Activated CD4-positive, alpha-beta memory T cell treated with anti-CD3 and anti-CD28 coated beads for 36 hours (primary cell): ENCODE measurements around the gene KDF1. TPM values are rescaled to one million over a fixed set of nuclear protein-coding genes. Genes with fewer than 3 reads are reported as not detected.

Experiments
- CTCF ChIA-PET: fragments of 350-600 bp; sonication (Branson Sonifier 250); formaldehyde crosslinking; loops from one replicate; lab custom pipeline; 2021; ENCODE audit warnings: antibody characterized with exemption, inconsistent platforms; lab: Charles Lee
- POLR2A ChIA-PET: fragments of 350-600 bp; sonication (Branson Sonifier 250); formaldehyde crosslinking; loops from one replicate; lab custom pipeline; 2021; ENCODE audit warnings: antibody characterized with exemption; lab: Charles Lee
- DNase-seq: peaks from one replicate; pipeline ENCODE4 v3.0.0-alpha.2; 2020
- H3K27ac Mint-ChIP-seq: one replicate; pipeline ENCODE4 v1.8.0; 2021; ENCODE audit warnings: mixed read lengths
- H3K27me3 Mint-ChIP-seq: one replicate; pipeline ENCODE4 v1.8.0; 2021; ENCODE audit warnings: mixed read lengths
- H3K36me3 Mint-ChIP-seq: one replicate; pipeline ENCODE4 v1.8.0; 2021; ENCODE audit warnings: mixed read lengths
- H3K4me1 Mint-ChIP-seq: one replicate; pipeline ENCODE4 v1.8.0; 2021; ENCODE audit warnings: low read depth, mixed read lengths
- H3K4me3 Mint-ChIP-seq: one replicate; pipeline ENCODE4 v1.8.0; 2021; ENCODE audit warnings: mild to moderate bottlenecking, mixed read lengths
- H3K9me3 Mint-ChIP-seq: one replicate; pipeline ENCODE4 v1.8.0; 2021; ENCODE audit warnings: mixed read lengths
- intact Hi-C: fragments of 100-400 bp; cut with micrococcal nuclease; formaldehyde crosslinking; loops from one replicate; pipeline ENCODE4 v1.15.1; 2023
- total RNA-seq, 2 experiments: library from RNA; stranded (reverse); gene quantifications; one replicate each; pipeline ENCODE4 v1.2.3, GENCODE V29; 2021

KDF1 gene
- total RNA-seq, 2 experiments from 2014 or later = not detected

- peaks cover 10% of the 10 kb centered on the region for H3K27me3 Mint-ChIP-seq
- H3K9me3 Mint-ChIP-seq = no peaks in the 10 kb centered on the region
- intact Hi-C loops = no loop called here
- H3K4me3 Mint-ChIP-seq = no peak overlapping the region
- no peak overlapping the region for H3K27ac Mint-ChIP-seq
- H3K36me3 Mint-ChIP-seq = no peaks in the 10 kb centered on the region
- no peak for DNase-seq
- CTCF ChIA-PET = no interaction called here
- no peaks in the 10 kb centered on the region for H3K4me1 Mint-ChIP-seq
- POLR2A ChIA-PET = no interaction called here
Observed at GRCh38 chr1:26970810-26971209, 10.5 kb upstream of the KDF1 start.

GRCh38 chr1:26965628-26966027 is 5.4 kb upstream of the KDF1 start:
- H3K27me3 Mint-ChIP-seq = peaks cover 18% of the 10 kb centered on the region
- H3K9me3 Mint-ChIP-seq = no peaks in the 10 kb centered on the region
- intact Hi-C loops = no loop called here
- H3K36me3 Mint-ChIP-seq = no peaks in the 10 kb centered on the region
- H3K4me1 Mint-ChIP-seq = peaks cover 1% of the 10 kb centered on the region
- no peak overlapping the region for H3K4me3 Mint-ChIP-seq
- no peak overlapping the region for H3K27ac Mint-ChIP-seq
- no peak for DNase-seq
- ChIA-PET POLR2A (no interaction called here), CTCF (no interaction called here)

GRCh38 chr1:26965213-26965612 is 4.9 kb upstream of the KDF1 start:
- H3K9me3 Mint-ChIP-seq = no peaks in the 10 kb centered on the region
- H3K36me3 Mint-ChIP-seq = no peaks in the 10 kb centered on the region
- CTCF ChIA-PET = no interaction called here
- H3K27me3 Mint-ChIP-seq = peaks cover 18% of the 10 kb centered on the region
- H3K4me3 Mint-ChIP-seq = no peak overlapping the region
- POLR2A ChIA-PET = no interaction called here
- intact Hi-C loops = no loop called here
- no peak for DNase-seq
- peaks cover 4% of the 10 kb centered on the region for H3K4me1 Mint-ChIP-seq
- no peak overlapping the region for H3K27ac Mint-ChIP-seq

GRCh38 chr1:26961826-26962225 is 1.6 kb upstream of the KDF1 start:
- H3K4me1 Mint-ChIP-seq = peaks cover 4% of the 10 kb centered on the region
- H3K4me3 Mint-ChIP-seq = no peak overlapping the region
- no peak for DNase-seq
- H3K9me3 Mint-ChIP-seq = no peaks in the 10 kb centered on the region
- H3K27ac Mint-ChIP-seq = no peak overlapping the region
- H3K36me3 Mint-ChIP-seq = no peaks in the 10 kb centered on the region
- intact Hi-C loops = no loop called here
- peaks cover 23% of the 10 kb centered on the region for H3K27me3 Mint-ChIP-seq
- CTCF ChIA-PET = no interaction called here
- POLR2A ChIA-PET = no interaction called here

GRCh38 chr1:26960625-26960966 is 328 bp upstream of the KDF1 start:
- intact Hi-C loops = no loop called here
- CTCF ChIA-PET = interaction anchor here (0.8 to 1.0 kb wide), 2 partner anchors 18 to 25 kb away, joined by 3 to 4 read pairs; no protein-coding TSS in a partner anchor
- Mint-ChIP-seq H3K27ac (no peak overlapping the region), H3K36me3 (peaks cover 1% of the 10 kb centered on the region), H3K9me3 (peaks cover 3% of the 10 kb centered on the region), H3K4me3 (peak overlapping the region; percentile 68), H3K27me3 (peaks cover 15% of the 10 kb centered on the region), H3K4me1 (peaks cover 4% of the 10 kb centered on the region)
- POLR2A ChIA-PET = interaction anchor here (1.0 kb wide), 1 partner anchor 38 kb away, joined by 3 read pairs; no protein-coding TSS in a partner anchor
- DNase-seq = no peak

- CTCF ChIA-PET = no interaction called here
- Mint-ChIP-seq H3K4me3 (no peak overlapping the region), H3K4me1 (peaks cover 4% of the 10 kb centered on the region), H3K27me3 (peaks cover 13% of the 10 kb centered on the region), H3K36me3 (peaks cover 1% of the 10 kb centered on the region), H3K27ac (no peak overlapping the region), H3K9me3 (peaks cover 3% of the 10 kb centered on the region)
- DNase-seq = no peak
- intact Hi-C loops = no loop called here
- POLR2A ChIA-PET = no interaction called here
Observed at GRCh38 chr1:26959270-26959669, 998 bp downstream of the KDF1 start.

- Mint-ChIP-seq H3K27me3 (peaks cover 11% of the 10 kb centered on the region), H3K4me3 (no peak overlapping the region), H3K36me3 (peaks cover 3% of the 10 kb centered on the region), H3K9me3 (peaks cover 3% of the 10 kb centered on the region), H3K4me1 (peaks cover 4% of the 10 kb centered on the region), H3K27ac (no peak overlapping the region)
- intact Hi-C loops = no loop called here
- DNase-seq = no peak
- ChIA-PET POLR2A (no interaction called here), CTCF (interaction anchor here (0.6 kb wide), 1 partner anchor 468 kb away, joined by 3 read pairs; no protein-coding TSS in a partner anchor)
Observed at GRCh38 chr1:26957306-26957705, 3.0 kb downstream of the KDF1 start.

- Mint-ChIP-seq H3K36me3 (peaks cover 3% of the 10 kb centered on the region), H3K4me3 (no peak overlapping the region), H3K27me3 (peaks cover 11% of the 10 kb centered on the region), H3K9me3 (peaks cover 3% of the 10 kb centered on the region), H3K4me1 (peaks cover 4% of the 10 kb centered on the region), H3K27ac (no peak overlapping the region)
- ChIA-PET CTCF (no interaction called here), POLR2A (no interaction called here)
- intact Hi-C loops = no loop called here
- DNase-seq = no peak
Observed at GRCh38 chr1:26956321-26956720, 3.9 kb downstream of the KDF1 start.

- Mint-ChIP-seq H3K4me3 (no peak overlapping the region), H3K4me1 (no peaks in the 10 kb centered on the region), H3K27me3 (no peaks in the 10 kb centered on the region), H3K36me3 (peaks cover 3% of the 10 kb centered on the region), H3K9me3 (peaks cover 3% of the 10 kb centered on the region), H3K27ac (no peak overlapping the region)
- CTCF ChIA-PET = no interaction called here
- POLR2A ChIA-PET = no interaction called here
- intact Hi-C loops = no loop called here
- no peak for DNase-seq
Observed at GRCh38 chr1:26953374-26953773, 6.9 kb downstream of the KDF1 start.

GRCh38 chr1:26951821-26952497 is 8.3 kb downstream of the KDF1 start:
- H3K27ac Mint-ChIP-seq = no peak overlapping the region
- intact Hi-C loops = no loop called here
- POLR2A ChIA-PET = no interaction called here
- H3K36me3 Mint-ChIP-seq = peaks cover 3% of the 10 kb centered on the region
- peaks cover 3% of the 10 kb centered on the region for H3K9me3 Mint-ChIP-seq
- CTCF ChIA-PET = no interaction called here
- no peaks in the 10 kb centered on the region for H3K4me1 Mint-ChIP-seq
- no peak overlapping the region for H3K4me3 Mint-ChIP-seq
- no peak for DNase-seq
- no peaks in the 10 kb centered on the region for H3K27me3 Mint-ChIP-seq

- CTCF ChIA-PET = interaction anchor here (1.3 kb wide), 1 partner anchor 95 kb away, joined by 4 read pairs; no protein-coding TSS in a partner anchor
- intact Hi-C loops = no loop called here
- Mint-ChIP-seq H3K27ac (no peak overlapping the region), H3K4me1 (no peaks in the 10 kb centered on the region), H3K9me3 (peaks cover 1% of the 10 kb centered on the region), H3K27me3 (no peaks in the 10 kb centered on the region), H3K36me3 (peaks cover 6% of the 10 kb centered on the region), H3K4me3 (no peak overlapping the region)
- POLR2A ChIA-PET = no interaction called here
- no peak for DNase-seq
Observed at GRCh38 chr1:26951216-26951615, 9.1 kb downstream of the KDF1 start.

GRCh38 chr1:26950602-26951001 is 9.7 kb downstream of the KDF1 start:
- H3K4me3 Mint-ChIP-seq = no peak overlapping the region

GRCh38 chr1:26949926-26950319 is 10.3 kb downstream of the KDF1 start:
- CTCF ChIA-PET = no interaction called here
- no peak for DNase-seq
- Mint-ChIP-seq H3K4me1 (no peaks in the 10 kb centered on the region), H3K4me3 (no peak overlapping the region), H3K27ac (no peak overlapping the region), H3K27me3 (no peaks in the 10 kb centered on the region), H3K9me3 (no peaks in the 10 kb centered on the region), H3K36me3 (peaks cover 17% of the 10 kb centered on the region)
- POLR2A ChIA-PET = no interaction called here
- intact Hi-C loops = no loop called here

More at GRCh38 chr1:26950602-26951001, 9.7 kb downstream of the KDF1 start:
- intact Hi-C loops = no loop called here
- Mint-ChIP-seq H3K27me3 (no peaks in the 10 kb centered on the region), H3K36me3 (peaks cover 11% of the 10 kb centered on the region), H3K4me1 (no peaks in the 10 kb centered on the region), H3K9me3 (no peaks in the 10 kb centered on the region), H3K27ac (no peak overlapping the region)
- DNase-seq = no peak
- CTCF ChIA-PET = interaction anchor here (1.3 kb wide), 1 partner anchor 95 kb away, joined by 4 read pairs; no protein-coding TSS in a partner anchor
- POLR2A ChIA-PET = interaction anchor here (0.6 kb wide), 1 partner anchor 13 kb away, joined by 3 read pairs; no protein-coding TSS in a partner anchor
